KMS-11 (cell line): Measurements from ENCODE around the gene GTPBP1.
A peak's percentile ranks its signal among the peaks of the same experiment; 100 is the strongest.

Experiments used
- H2AFZ ChIP-seq: fragments of 200-600 bp; sonication (generic); 2 replicates; pipeline ENCODE4 v1.6.1; 2016; ENCODE audit warnings: antibody characterized with exemption, mixed run types, low read depth
- H3K27ac ChIP-seq: fragments of 200-600 bp; sonication (generic); 2 replicates; pipeline ENCODE4 v1.6.1; 2016; ENCODE audit warnings: mild to moderate bottlenecking, mixed run types
- H3K27me3 ChIP-seq: fragments of 200-600 bp; sonication (generic); 2 replicates; pipeline ENCODE4 v1.6.1; 2017; ENCODE audit warnings: mild to moderate bottlenecking, low read depth, mixed run types, moderate library complexity; ENCODE audit not compliant: insufficient read depth
- H3K36me3 ChIP-seq: fragments of 200-600 bp; sonication (generic); 2 replicates; pipeline ENCODE4 v1.6.1; 2017; ENCODE audit warnings: mild to moderate bottlenecking, mixed run types; ENCODE audit not compliant: insufficient read depth
- H3K4me1 ChIP-seq: fragments of 200-600 bp; sonication (generic); 2 replicates; pipeline ENCODE4 v1.6.1; 2016; ENCODE audit warnings: mild to moderate bottlenecking, low read depth, mixed run types; ENCODE audit not compliant: poor library complexity, severe bottlenecking
- H3K4me2 ChIP-seq: fragments of 200-600 bp; sonication (generic); 2 replicates; pipeline ENCODE4 v1.7.0; 2016; ENCODE audit warnings: mild to moderate bottlenecking, mixed run types
- H3K4me3 ChIP-seq: fragments of 200-600 bp; sonication (generic); IDR thresholded peaks from 2 replicates; pipeline ENCODE4 v1.6.1; 2017; ENCODE audit warnings: low read depth, low read length, mixed read lengths; ENCODE audit not compliant: insufficient read depth
- H3K79me2 ChIP-seq: fragments of 200-600 bp; sonication (generic); 2 replicates; pipeline ENCODE4 v1.6.1; 2016; ENCODE audit warnings: low read depth, mixed run types; ENCODE audit not compliant: insufficient read depth
- H3K9ac ChIP-seq: fragments of 200-600 bp; sonication (generic); 2 replicates; pipeline ENCODE4 v1.6.1; 2016; ENCODE audit warnings: mild to moderate bottlenecking, mixed run types
- H4K20me1 ChIP-seq: fragments of 200-600 bp; sonication (generic); 2 replicates; pipeline ENCODE4 v1.6.1; 2016; ENCODE audit warnings: mild to moderate bottlenecking, mixed run types; ENCODE audit not compliant: insufficient read depth
- CTCF ChIP-seq: fragments of 200-600 bp; sonication (generic); conservative IDR thresholded peaks from 2 replicates; pipeline ENCODE4 v1.6.1; 2017; ENCODE audit warnings: low read depth, mild to moderate bottlenecking, antibody characterized with exemption, low read length, moderate library complexity, mixed read lengths

Gene GTPBP1

GRCh38 chr22:38751066-38751421, 45.3 kb downstream of the GTPBP1 start:
- H3K27ac ChIP-seq = no peak overlapping the region
- no peak overlapping the region for H3K9ac ChIP-seq
- H4K20me1 ChIP-seq = no peaks in the 10 kb centered on the region
- TF ChIP-seq CTCF = no peak
- H3K4me1 ChIP-seq = peaks cover 17% of the 10 kb centered on the region
- H3K4me2 ChIP-seq = no peak overlapping the region
- H3K36me3 ChIP-seq = no peaks in the 10 kb centered on the region; the same call in 1 of the 2 replicates
- no peak overlapping the region for H2AFZ ChIP-seq
- H3K4me3 ChIP-seq = no peak overlapping the region
- 0 out of 2 replicates have a peak, but pooled peaks cover 7% of the 10 kb centered on the region for H3K79me2 ChIP-seq
- no peaks in the 10 kb centered on the region for H3K27me3 ChIP-seq

- no peaks in the 10 kb centered on the region; the same call in 1 of the 2 replicates for H3K36me3 ChIP-seq
- H3K4me3 ChIP-seq = no peak overlapping the region
- no peaks in the 10 kb centered on the region for H3K27me3 ChIP-seq
- H3K79me2 ChIP-seq = 0 out of 2 replicates have a peak, but pooled peaks cover 7% of the 10 kb centered on the region
- H3K4me1 ChIP-seq = peaks cover 20% of the 10 kb centered on the region
- H2AFZ ChIP-seq = no peak overlapping the region
- H3K9ac ChIP-seq = no peak overlapping the region
- H3K4me2 ChIP-seq = no peak overlapping the region
- TF ChIP-seq CTCF = no peak
- no peaks in the 10 kb centered on the region for H4K20me1 ChIP-seq
- H3K27ac ChIP-seq = no peak overlapping the region
These were observed 45.9 kb downstream of the GTPBP1 start for GRCh38 chr22:38751422-38752346.

DNA sequence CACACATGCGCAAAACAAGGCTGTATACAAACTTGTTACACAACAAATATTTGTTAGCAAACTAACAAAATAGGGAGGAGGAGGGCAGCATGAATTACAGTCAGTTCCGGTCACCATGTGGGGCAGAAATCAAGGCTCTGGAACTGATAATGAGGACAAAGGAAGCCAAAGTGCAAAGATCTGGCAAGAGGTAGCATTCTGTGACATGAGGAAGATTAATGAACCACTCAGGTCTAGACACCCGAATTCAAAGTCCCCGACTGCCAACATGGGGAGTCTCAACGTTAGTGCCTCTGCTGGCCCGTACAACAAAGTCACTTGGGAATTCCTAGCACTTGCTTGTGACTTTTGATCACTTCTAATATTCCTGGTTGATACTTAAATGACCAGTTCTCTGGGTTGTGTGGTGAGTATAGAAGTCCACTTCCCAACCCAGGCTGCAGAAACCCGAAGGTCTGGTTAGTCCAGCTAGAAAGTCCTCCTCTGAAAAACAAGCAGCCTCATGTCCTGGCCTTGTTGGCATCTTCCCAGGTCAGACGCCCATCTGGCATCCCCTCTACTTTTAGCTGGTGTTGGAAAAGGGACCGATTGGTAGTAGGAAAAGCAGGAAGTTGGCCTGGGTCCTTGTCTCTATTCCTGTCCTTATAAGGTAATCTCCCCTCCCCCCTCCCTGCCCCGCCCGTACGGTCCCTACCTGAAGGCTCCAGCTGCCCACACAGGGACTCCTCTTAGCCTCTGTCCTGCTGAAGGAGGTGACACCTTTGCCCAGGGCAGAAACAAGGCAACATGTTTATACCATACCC, 48.4 kb downstream of the GTPBP1 start:
- Histone ChIP-seq H3K4me2 (peak overlapping the region; percentile 73; the same call in 1 of the 2 replicates), H3K9ac (no peak overlapping the region), H3K27ac (no peak overlapping the region), H2AFZ (no peak overlapping the region), H3K79me2 (0 out of 2 replicates have a peak, but pooled peaks cover 7% of the 10 kb centered on the region), H3K4me1 (peaks cover 25% of the 10 kb centered on the region), H3K36me3 (no peaks in the 10 kb centered on the region), H3K4me3 (no peak overlapping the region), H3K27me3 (no peaks in the 10 kb centered on the region), H4K20me1 (no peaks in the 10 kb centered on the region)
- no peak for TF ChIP-seq CTCF

DNA sequence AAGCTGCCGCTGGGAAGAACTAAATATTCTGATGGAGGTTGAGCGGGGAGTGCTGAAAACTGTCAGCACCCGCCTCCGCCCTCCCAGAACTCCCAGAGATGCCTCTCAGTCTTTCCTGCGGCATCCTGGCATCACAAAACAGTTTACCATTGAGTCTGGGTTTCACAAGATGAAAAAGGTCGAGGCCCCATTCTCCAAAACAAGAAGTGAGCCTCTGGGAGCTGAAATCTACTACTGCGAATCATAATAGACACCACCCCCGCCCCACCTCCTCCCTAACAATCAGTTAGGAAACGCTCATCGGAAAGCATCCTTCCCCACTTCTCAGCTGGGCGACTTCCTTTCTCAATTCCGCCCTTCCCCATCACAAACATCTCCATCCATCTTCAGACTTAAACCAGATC, 49.0 kb downstream of the GTPBP1 start:
- H3K36me3 ChIP-seq = no peaks in the 10 kb centered on the region
- H2AFZ ChIP-seq = peak overlapping the region; percentile 16; the same call in 1 of the 2 replicates
- no peak overlapping the region for H3K4me3 ChIP-seq
- H3K27ac ChIP-seq = no peak overlapping the region
- 0 out of 2 replicates have a peak, but pooled peaks cover 7% of the 10 kb centered on the region for H3K79me2 ChIP-seq
- TF ChIP-seq CTCF = no peak
- peak overlapping the region; percentile 50; the same call in 1 of the 2 replicates for H3K9ac ChIP-seq
- H3K27me3 ChIP-seq = no peaks in the 10 kb centered on the region
- peaks cover 25% of the 10 kb centered on the region for H3K4me1 ChIP-seq
- no peaks in the 10 kb centered on the region for H4K20me1 ChIP-seq
- peak overlapping the region; percentile 73 for H3K4me2 ChIP-seq
